IPS-11a (cell line): ENCODE measurements around the gene CDX4.
"Not testable (repeated sequence)": the region's sequence is repeated elsewhere in the genome, so short reads cannot be mapped to it uniquely, and the experiment has no call there.

Source experiments
- H3K4me3 ChIP-seq: one replicate; pipeline ENCODE4 v1.5.1; 2013; ENCODE audit warnings: low read depth, low read length, control low read depth

The CDX4 gene

GRCh38 chrX:73446831-73447230 lies at the start of gene CDX4:
TSS of gene CDX4 (plus strand) at chrX:73447053. CDS start at chrX:73447254, 201 bp downstream.
- H3K4me3 ChIP-seq, result no peak within 1 kb of the TSS

DNA sequence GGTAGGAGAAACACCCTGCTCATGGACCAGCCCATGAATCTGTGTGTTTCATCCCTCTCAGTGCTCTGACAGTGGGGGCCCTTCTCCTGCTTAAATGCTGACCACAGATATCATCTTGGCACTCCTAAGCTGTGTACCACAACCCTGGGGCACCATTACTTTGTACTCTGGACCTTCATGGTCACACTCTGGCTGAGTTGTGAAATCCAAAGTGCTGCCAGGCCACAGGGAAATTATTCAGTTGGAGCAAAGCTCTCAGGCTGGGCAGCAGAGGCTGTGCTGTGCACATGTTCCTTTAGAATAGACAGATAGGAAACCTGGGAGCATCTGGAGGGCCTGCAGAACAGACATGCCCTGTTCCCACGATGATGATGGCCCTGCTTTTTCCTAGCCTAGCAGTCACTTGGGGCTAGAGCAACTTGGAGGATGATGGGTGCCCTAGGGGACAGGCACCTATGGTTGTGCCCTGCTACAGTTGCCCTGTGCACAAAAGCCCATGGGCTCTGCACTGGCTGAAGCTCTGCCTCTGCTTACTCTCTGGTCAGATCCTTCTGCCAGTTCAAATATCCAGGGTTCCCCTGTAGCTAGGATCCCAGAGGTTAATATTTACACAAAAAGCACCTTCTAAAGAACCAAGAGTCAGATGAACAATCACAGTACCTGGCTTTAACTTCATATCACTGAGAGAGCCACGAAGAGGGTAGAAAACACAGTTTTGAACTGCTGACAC lies 48.5 kb upstream of the CDX4 start:
- no peak overlapping the region for H3K4me3 ChIP-seq

GRCh38 chrX:73400136-73400748 lies 46.6 kb upstream of the CDX4 start:
- H3K4me3 ChIP-seq, result no peak overlapping the region

DNA sequence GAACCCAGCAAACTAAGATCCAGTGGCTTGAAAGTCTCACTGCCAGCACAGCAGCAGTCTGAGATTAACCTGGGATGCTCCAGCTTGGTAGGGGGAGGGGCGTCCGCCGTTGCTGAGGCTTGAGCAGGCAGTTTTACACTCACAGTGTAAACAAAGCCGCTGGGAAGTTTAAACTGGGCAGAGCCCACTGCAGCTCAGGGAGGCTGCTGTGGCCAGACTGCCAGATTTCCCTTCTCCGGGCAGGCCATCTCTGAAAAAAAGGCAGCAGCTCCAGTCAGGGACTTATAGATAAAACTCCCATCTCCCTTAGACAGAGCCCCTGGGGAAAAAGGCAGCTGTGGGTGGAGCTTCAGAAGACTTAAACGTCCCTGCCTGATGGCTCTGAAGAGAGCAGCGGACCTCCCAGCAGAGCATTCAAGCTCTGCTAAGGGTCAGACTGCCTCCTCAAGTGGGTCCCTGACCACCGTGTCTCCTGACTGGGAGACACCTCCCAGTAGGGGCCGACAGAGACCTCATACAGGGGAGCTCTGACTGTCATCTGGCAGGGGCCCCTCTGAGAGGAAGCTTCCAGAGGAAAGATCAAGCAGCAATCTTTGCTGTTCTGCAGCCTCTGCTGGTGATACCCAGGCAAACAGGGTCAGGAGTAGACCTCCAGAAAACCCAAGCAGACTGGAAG lies 45.1 kb upstream of the CDX4 start:
- no peak overlapping the region for H3K4me3 ChIP-seq

DNA sequence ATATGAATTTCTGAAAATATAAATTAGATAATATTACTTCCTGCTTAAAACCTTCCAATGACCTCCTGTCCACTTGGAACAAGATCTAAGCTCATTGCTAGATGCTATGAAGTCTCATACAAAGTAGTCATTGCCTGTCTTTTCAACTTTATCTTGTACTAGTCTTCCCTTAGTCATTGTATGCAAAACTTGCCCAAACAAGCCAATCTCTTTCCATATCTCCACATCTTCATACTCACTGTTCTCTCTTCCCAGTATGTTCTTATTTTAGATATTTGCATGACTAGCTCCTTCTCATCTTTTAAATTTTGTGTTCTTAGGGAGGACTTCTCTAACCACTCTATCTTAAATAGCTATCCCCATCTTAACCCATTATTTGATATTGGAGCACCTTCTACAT lies 33.9 kb upstream of the CDX4 start:
- H3K4me3 ChIP-seq, result no peak overlapping the region

- H3K4me3 ChIP-seq, result no peak overlapping the region
Measured at GRCh38 chrX:73447311-73447794, 500 bp downstream of the CDX4 start.

DNA sequence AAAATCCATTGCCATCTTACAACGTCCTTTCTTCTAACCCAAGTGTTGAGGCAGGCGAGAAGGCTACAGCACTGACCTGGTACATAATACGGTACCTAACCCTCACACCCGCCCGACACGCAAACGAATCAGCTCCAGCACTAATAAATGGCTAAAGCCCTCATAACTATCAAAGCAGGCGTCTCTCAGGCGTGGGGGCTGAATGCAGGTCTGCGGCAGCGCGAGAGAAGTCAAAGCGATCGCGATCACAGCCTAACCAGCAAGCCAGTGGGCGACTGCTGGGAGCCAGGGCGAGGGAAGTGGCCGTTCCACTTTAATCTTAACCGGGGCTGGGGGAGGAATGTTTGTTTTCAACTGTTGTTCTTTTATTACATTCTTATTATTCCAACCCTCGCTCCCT lies 1.5 kb downstream of the CDX4 start:
- no peak overlapping the region for H3K4me3 ChIP-seq

DNA sequence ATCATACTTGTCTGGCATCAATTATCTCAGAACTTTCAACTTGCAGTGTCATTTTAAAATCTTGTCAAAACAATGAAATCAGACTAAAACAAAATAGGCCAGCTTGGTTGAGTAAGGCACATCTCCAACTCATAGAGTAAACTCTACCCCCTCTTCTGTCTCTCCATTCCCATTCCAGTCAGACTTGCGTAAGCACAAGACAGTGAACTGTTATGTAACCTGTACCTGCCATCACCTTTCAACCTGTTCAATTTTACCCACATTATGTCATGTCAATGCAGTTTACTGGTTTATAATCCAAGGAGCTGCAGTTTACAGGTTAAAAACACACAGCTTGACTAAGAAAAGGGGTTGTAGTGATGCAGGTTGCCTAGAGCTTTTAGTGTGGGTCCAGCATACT lies 8.3 kb downstream of the CDX4 start:
- H3K4me3 ChIP-seq, result no peak overlapping the region

GRCh38 chrX:73457306-73457705 lies 10.5 kb downstream of the CDX4 start:
- H3K4me3 ChIP-seq, result no peak overlapping the region

DNA sequence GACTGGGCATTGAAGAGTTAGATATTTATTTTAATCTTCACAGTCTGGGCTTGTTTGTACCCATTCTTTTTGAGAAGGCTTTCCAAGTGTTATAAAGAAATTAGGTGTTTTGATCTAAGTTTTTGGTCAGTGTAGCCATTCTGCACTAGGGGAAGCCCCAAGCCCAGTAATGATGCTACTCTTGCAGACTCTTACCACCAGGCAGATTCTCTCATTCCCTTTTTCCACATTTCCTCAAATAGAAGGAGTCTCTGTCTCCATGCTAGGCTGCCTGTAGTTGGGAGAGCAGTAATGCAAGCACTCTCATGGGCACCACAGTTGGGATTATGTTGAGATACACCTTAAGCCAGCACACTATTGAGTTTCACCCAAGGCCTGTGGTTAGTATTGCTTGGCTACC lies 21.5 kb downstream of the CDX4 start:
- no peak overlapping the region for H3K4me3 ChIP-seq

GRCh38 chrX:73478961-73479360 lies 32.1 kb downstream of the CDX4 start:
- H3K4me3 ChIP-seq, result no peak overlapping the region

GRCh38 chrX:73481521-73481920 lies 34.7 kb downstream of the CDX4 start:
- no peak overlapping the region for H3K4me3 ChIP-seq

DNA sequence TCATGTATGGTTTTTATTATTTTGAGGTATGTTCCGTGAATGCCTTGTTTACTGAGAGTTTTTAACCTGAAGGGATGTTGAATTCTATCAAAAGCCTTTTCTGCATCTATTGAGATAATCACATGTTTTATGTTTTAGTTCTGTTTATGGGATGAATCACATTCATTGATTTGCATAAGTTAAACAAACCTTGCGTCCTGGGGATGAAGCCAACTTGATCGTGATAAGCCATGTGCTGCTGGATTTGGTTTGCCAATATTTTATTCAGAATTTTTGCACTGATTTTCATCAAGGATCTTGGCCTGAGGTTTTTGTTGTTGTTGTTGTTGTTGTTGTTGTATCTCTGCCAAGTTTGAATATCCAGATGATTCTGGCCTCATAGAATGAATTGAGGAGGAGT lies 43.8 kb downstream of the CDX4 start:
- no peak overlapping the region for H3K4me3 ChIP-seq

GRCh38 chrX:73492178-73492577 lies 45.3 kb downstream of the CDX4 start:
- H3K4me3 ChIP-seq, result not testable (repeated sequence)
